GM18507 (cell line): ENCODE data around the gene REEP2.
A peak's percentile ranks its signal among the peaks of the same experiment; 100 is the strongest.

Experiments used
- DNase-seq: peaks from one replicate; pipeline ENCODE4 v3.0.0; 2011; ENCODE audit warnings: low read depth; ENCODE audit not compliant: insufficient read length; ENCODE audit errors: extremely low spot score
- FAIRE-seq: peaks from 2 replicates; lab custom pipeline; 2011; peaks lifted over from hg19 to GRCh38; lab: Jason Lieb, UNC

REEP2 gene

GRCh38 chr5:138490648-138491283 is 51.9 kb downstream of the REEP2 start:
- FAIRE-seq: no peak
- no peak for DNase-seq

- FAIRE-seq (no peak), DNase-seq (no peak)
Measured at GRCh38 chr5:138491284-138491648, 52.4 kb downstream of the REEP2 start.

GRCh38 chr5:138491669-138492559 is 53.1 kb downstream of the REEP2 start:
- peak; percentile 90 for DNase-seq
- peak; percentile 35 for FAIRE-seq

GRCh38 chr5:138492560-138493045 is 53.7 kb downstream of the REEP2 start:
- FAIRE-seq: no peak

GRCh38 chr5:138495351-138495750 is 56.5 kb downstream of the REEP2 start:
- no peak for DNase-seq
- no peak for FAIRE-seq

More at GRCh38 chr5:138492560-138493045, 53.7 kb downstream of the REEP2 start:
- DNase-seq: no peak
